K562 (cell line): ENCODE results near the gene ZMYM4. TPM values are rescaled to one million over a fixed set of nuclear protein-coding genes. Genes with fewer than 3 reads are reported as not detected.

Experiments used
- MAFG ChIP-seq: fragments of 450-650 bp; conservative IDR thresholded peaks from 2 replicates; pipeline ENCODE4 v1.6.1; 2016; ENCODE audit warnings: missing genetic modification characterization, missing compliant biosample characterization
- MAFK ChIP-seq: IDR thresholded peaks from 2 replicates; pipeline ENCODE4 v1.6.1; 2011; ENCODE audit warnings: low read length, improper control_type of control experiment
- RBM25 ChIP-seq: fragments of 200-400 bp; formaldehyde crosslinking; IDR thresholded peaks from 2 replicates; pipeline ENCODE4 v1.6.1; 2018; ENCODE audit warnings: low read length, low read depth, moderate library complexity; ENCODE audit not compliant: severe bottlenecking
- RFX7 ChIP-seq: fragments of 250-450 bp; sonication (Bioruptor Pico); IDR thresholded peaks from 2 replicates; pipeline ENCODE4 v1.5.1; 2021; ENCODE audit warnings: mild to moderate bottlenecking
- U2AF2 ChIP-seq: fragments of 200-400 bp; formaldehyde crosslinking; optimal IDR thresholded peaks from 2 replicates; pipeline ENCODE3; 2017; ENCODE audit warnings: low read depth, mild to moderate bottlenecking, low read length
- polyA plus RNA-seq, 8 experiments: library from polyadenylated mRNA; depleted of rRNA in 4 of 8; stranded (reverse) in 5 of 8; unstranded in 3 of 8; fragments of >200 nt; fragmentation: Nextera tagmentation in 2 of 8; fragmentation: Illumina TruSeq in 1 of 8; extraction: Ambion mirVana in 2 of 8; extraction: Trizol in 1 of 8; gene quantifications; 2 replicates each; pipeline versions ENCODE4 v1.2.1 to v1.2.3, GENCODE V29; 2011 to 2014; ENCODE audit warnings: inconsistent platforms in 1 of 8, missing spikeins in 1 of 8
- small RNA-seq: library from RNA; depleted of rRNA; stranded (forward); fragments of <200 nt; gene quantifications from one replicate; pipeline ENCODE3, GENCODE V24; 2014
- total RNA-seq, 7 experiments: library from RNA; depleted of rRNA in 6 of 7; stranded (reverse); fragments of >200 nt in 6 of 7; fragmentation: Illumina TruSeq in 2 of 7; extraction: Trizol in 2 of 7; gene quantifications; 2 replicates each; pipeline versions ENCODE4 v1.2.1 to v1.2.3, GENCODE V29; 2011 to 2021; ENCODE audit warnings: low replicate concordance in 1 of 7
- TF ChIP-seq, protein P1 (sequence below): IDR thresholded peaks from 2 replicates; pipeline ENCODE4 v1.6.1; 2012; ENCODE audit warnings: low read depth, low read length, improper control_type of control experiment, borderline replicate concordance

ZMYM4 gene
- total and polyA plus RNA-seq, 9 of the 15 experiments (the other 6 are each of a cell fraction or from before 2014, with no cell fraction given) = 15.2 to 77.2 (median 63.3) TPM

DNA sequence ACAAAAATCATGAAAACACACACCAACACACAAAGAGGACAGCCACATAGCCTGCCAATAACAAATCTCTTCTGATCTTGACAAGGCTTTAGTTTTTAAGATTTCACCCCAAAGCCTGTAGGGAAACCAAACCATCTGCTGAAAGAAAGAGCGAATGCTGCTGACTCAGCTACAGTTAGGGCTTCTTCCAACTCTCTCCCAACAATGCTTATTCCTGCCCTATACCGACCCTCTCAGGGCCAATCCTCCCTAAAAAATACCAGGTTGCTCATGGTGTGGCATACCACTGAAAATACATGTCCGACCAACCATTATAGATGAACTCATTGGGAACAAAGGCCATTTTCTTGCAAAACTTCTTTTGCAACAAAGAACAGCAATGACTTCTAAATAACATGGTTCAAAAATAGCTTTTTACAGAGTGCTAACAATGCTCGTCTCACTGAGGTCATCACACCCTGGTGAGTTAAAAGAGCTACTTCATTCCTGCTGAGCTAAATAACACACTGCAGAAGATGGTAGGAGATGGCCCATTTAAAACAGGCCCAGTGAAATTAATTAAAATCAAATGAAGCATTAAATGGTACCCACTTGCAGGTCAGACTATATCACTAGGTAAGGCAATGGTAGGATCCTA is 202.6 kb downstream of the ZMYM4 start (continued):
- TF ChIP-seq, protein P1, sequence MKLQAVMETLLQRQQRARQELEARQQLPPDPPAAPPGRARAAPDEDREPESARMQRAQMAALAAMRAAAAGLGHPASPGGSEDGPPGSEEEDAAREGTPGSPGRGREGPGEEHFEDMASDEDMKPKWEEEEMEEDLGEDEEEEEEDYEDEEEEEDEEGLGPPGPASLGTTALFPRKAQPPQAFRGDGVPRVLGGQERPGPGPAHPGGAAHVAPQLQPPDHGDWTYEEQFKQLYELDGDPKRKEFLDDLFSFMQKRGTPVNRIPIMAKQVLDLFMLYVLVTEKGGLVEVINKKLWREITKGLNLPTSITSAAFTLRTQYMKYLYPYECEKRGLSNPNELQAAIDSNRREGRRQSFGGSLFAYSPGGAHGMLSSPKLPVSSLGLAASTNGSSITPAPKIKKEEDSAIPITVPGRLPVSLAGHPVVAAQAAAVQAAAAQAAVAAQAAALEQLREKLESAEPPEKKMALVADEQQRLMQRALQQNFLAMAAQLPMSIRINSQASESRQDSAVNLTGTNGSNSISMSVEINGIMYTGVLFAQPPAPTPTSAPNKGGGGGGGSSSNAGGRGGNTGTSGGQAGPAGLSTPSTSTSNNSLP = no peak
- TF ChIP-seq U2AF2 (no peak), RBM25 (no peak), MAFG (tag) (peak; percentile 44; the same call in 1 of the 2 replicates), MAFK (peak; percentile 31; the same call in 1 of the 2 replicates), RFX7 (CRISPR knock-in tag) (no peak)

Small RNA genes within 50 kb of the gene (small RNA-seq; reads per million reads assigned to genes)
- not detected for gene RF00091

Other genes with a start within 250 kb of the ZMYM4 start
- 8.9 and 9.0 TPM in 2 replicates for gene ZMYM6, start 236.8 kb upstream of the ZMYM4 start, total RNA-seq (2014; rRNA removed)
- gene ZMYM6, start 236.8 kb upstream of the ZMYM4 start, total RNA-seq (2014; rRNA removed; fragmentation: Illumina TruSeq; extraction: Trizol) = 19.7 and 20.8 TPM in 2 replicates
- 15.8 and 18.7 TPM in 2 replicates for gene ZMYM6, start 236.8 kb upstream of the ZMYM4 start, total RNA-seq (2015; rRNA removed; fragmentation: Illumina TruSeq; extraction: Trizol)
- 19.3 and 21.4 TPM in 2 replicates for gene ZMYM6, start 236.8 kb upstream of the ZMYM4 start, total RNA-seq (2021)
- 19.6 and 22.6 TPM in 2 replicates for gene ZMYM6, start 236.8 kb upstream of the ZMYM4 start, polyA plus RNA-seq (2011; rRNA removed)
- gene ZMYM6, start 236.8 kb upstream of the ZMYM4 start, polyA plus RNA-seq (2014; fragmentation: Illumina TruSeq; extraction: Trizol) = 16.6 and 21.6 TPM in 2 replicates
- 10 to 100 TPM; 14.6 to 21.9 TPM for gene ZMYM6, start 236.8 kb upstream of the ZMYM4 start, polyA plus RNA-seq (2014; fragmentation: Nextera tagmentation; extraction: Ambion mirVana)
- 15.8 TPM in 2 replicates for gene ZMYM6, start 236.8 kb upstream of the ZMYM4 start, polyA plus RNA-seq (2014; rRNA removed)
- 8.0 and 10.6 TPM in 2 replicates for gene ZMYM1, start 189.3 kb upstream of the ZMYM4 start, total RNA-seq (2014; rRNA removed)
- gene ZMYM1, start 189.3 kb upstream of the ZMYM4 start, total RNA-seq (2014; rRNA removed; fragmentation: Illumina TruSeq; extraction: Trizol) = 23.9 and 25.1 TPM in 2 replicates
- gene ZMYM1, start 189.3 kb upstream of the ZMYM4 start, total RNA-seq (2015; rRNA removed; fragmentation: Illumina TruSeq; extraction: Trizol) = 20.5 and 24.5 TPM in 2 replicates
- 18.6 and 20.3 TPM in 2 replicates for gene ZMYM1, start 189.3 kb upstream of the ZMYM4 start, total RNA-seq (2021)
- gene ZMYM1, start 189.3 kb upstream of the ZMYM4 start, polyA plus RNA-seq (2011; rRNA removed) = 25.4 and 27.0 TPM in 2 replicates
- gene ZMYM1, start 189.3 kb upstream of the ZMYM4 start, polyA plus RNA-seq (2014; fragmentation: Illumina TruSeq; extraction: Trizol) = 12.2 and 15.8 TPM in 2 replicates
- 10 to 100 TPM in 1 of 2 experiments, 1 to 10 TPM in 1; 8.8 to 14.2 TPM for gene ZMYM1, start 189.3 kb upstream of the ZMYM4 start, polyA plus RNA-seq (2014; fragmentation: Nextera tagmentation; extraction: Ambion mirVana)
- 7.5 and 8.6 TPM in 2 replicates for gene ZMYM1, start 189.3 kb upstream of the ZMYM4 start, polyA plus RNA-seq (2014; rRNA removed)
- 346 and 402 TPM in 2 replicates for gene SFPQ, start 75.6 kb upstream of the ZMYM4 start, total RNA-seq (2014; rRNA removed)
- gene SFPQ, start 75.6 kb upstream of the ZMYM4 start, total RNA-seq (2014; rRNA removed; fragmentation: Illumina TruSeq; extraction: Trizol) = 477 and 544 TPM in 2 replicates
- 480 and 510 TPM in 2 replicates for gene SFPQ, start 75.6 kb upstream of the ZMYM4 start, total RNA-seq (2015; rRNA removed; fragmentation: Illumina TruSeq; extraction: Trizol)
- gene SFPQ, start 75.6 kb upstream of the ZMYM4 start, total RNA-seq (2021) = 341 and 367 TPM in 2 replicates
- gene SFPQ, start 75.6 kb upstream of the ZMYM4 start, polyA plus RNA-seq (2011; rRNA removed) = 135 and 164 TPM in 2 replicates
- gene SFPQ, start 75.6 kb upstream of the ZMYM4 start, polyA plus RNA-seq (2014; fragmentation: Illumina TruSeq; extraction: Trizol) = 501 and 562 TPM in 2 replicates
- gene SFPQ, start 75.6 kb upstream of the ZMYM4 start, polyA plus RNA-seq (2014; fragmentation: Nextera tagmentation; extraction: Ambion mirVana) = 10 to 100 TPM; 69.7 to 73.4 TPM
- 266 and 399 TPM in 2 replicates for gene SFPQ, start 75.6 kb upstream of the ZMYM4 start, polyA plus RNA-seq (2014; rRNA removed)